ENCODE results near the gene TK2.
"Not testable (repeated sequence)": the region's sequence is repeated elsewhere in the genome, so short reads cannot be mapped to it uniquely, and the experiment has no call there.

The TK2 gene

GRCh38 chr16:66469291-66469946 lies 80.5 kb downstream of the TK2 start:
- no peak for DNase-seq (ENCODE audit: low read depth in 2 of 2)

- no peak for DNase-seq (ENCODE audit: low read depth in 2 of 2)
Observed at GRCh38 chr16:66468321-66468965, 81.5 kb downstream of the TK2 start.

- DNase-seq (ENCODE audit: low read depth in 2 of 2) = no peak
Observed at GRCh38 chr16:66467611-66468010, 82.3 kb downstream of the TK2 start.

- DNase-seq (ENCODE audit: low read depth in 2 of 2) = not testable (repeated sequence)
Observed at GRCh38 chr16:66466636-66467035, 83.3 kb downstream of the TK2 start.

GRCh38 chr16:66465946-66466345 lies 84.0 kb downstream of the TK2 start:
- not testable (repeated sequence) for DNase-seq (ENCODE audit: low read depth in 2 of 2)

- no peak for DNase-seq (ENCODE audit: low read depth in 2 of 2)
Observed at GRCh38 chr16:66462912-66463311, 87.0 kb downstream of the TK2 start.

- DNase-seq (ENCODE audit: low read depth in 2 of 2) = no peak
Observed at GRCh38 chr16:66460703-66461102, 89.2 kb downstream of the TK2 start.

GRCh38 chr16:66459878-66460277 lies 90.0 kb downstream of the TK2 start:
- DNase-seq (ENCODE audit: low read depth in 2 of 2) = no peak

GRCh38 chr16:66458853-66459252 lies 91.1 kb downstream of the TK2 start:
- no peak for DNase-seq (ENCODE audit: low read depth in 2 of 2)

- no peak for DNase-seq (ENCODE audit: low read depth in 2 of 2)
Observed at GRCh38 chr16:66458292-66458691, 91.6 kb downstream of the TK2 start.
